ENCODE results near the gene SWI5. TPM values are rescaled to one million over a fixed set of nuclear protein-coding genes. Genes with fewer than 3 reads are reported as not detected.

SWI5 gene
- total RNA-seq, 1 donor from 2014 or later = 30.0 TPM

- Histone ChIP-seq H3K27me3 (ENCODE audit: control insufficient read depth, insufficient read depth, low read length) (no peaks in the 10 kb centered on the region), H3K4me3 (ENCODE audit: low read depth, low read length) (no peak overlapping the region), H3K36me3 (ENCODE audit: control insufficient read depth, insufficient read depth, low read length) (peaks cover 9% of the 10 kb centered on the region)
- FAIRE-seq (no peak), DNase-seq (ENCODE audit: low read depth) (no peak)
- TF ChIP-seq, protein P1, sequence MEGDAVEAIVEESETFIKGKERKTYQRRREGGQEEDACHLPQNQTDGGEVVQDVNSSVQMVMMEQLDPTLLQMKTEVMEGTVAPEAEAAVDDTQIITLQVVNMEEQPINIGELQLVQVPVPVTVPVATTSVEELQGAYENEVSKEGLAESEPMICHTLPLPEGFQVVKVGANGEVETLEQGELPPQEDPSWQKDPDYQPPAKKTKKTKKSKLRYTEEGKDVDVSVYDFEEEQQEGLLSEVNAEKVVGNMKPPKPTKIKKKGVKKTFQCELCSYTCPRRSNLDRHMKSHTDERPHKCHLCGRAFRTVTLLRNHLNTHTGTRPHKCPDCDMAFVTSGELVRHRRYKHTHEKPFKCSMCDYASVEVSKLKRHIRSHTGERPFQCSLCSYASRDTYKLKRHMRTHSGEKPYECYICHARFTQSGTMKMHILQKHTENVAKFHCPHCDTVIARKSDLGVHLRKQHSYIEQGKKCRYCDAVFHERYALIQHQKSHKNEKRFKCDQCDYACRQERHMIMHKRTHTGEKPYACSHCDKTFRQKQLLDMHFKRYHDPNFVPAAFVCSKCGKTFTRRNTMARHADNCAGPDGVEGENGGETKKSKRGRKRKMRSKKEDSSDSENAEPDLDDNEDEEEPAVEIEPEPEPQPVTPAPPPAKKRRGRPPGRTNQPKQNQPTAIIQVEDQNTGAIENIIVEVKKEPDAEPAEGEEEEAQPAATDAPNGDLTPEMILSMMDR (IDR thresholded peaks at IDR 0.05; ENCODE audit: insufficient read depth, low read length, severe bottlenecking) = no peak
Measured at GRCh38 chr9:128333451-128333869, 57.4 kb downstream of the SWI5 start.

- no peak overlapping the region for H3K4me3 ChIP-seq (ENCODE audit: low read depth, low read length)
- peaks cover 9% of the 10 kb centered on the region for H3K36me3 ChIP-seq (ENCODE audit: control insufficient read depth, insufficient read depth, low read length)
- no peaks in the 10 kb centered on the region for H3K27me3 ChIP-seq (ENCODE audit: control insufficient read depth, insufficient read depth, low read length)
- no peak for DNase-seq (ENCODE audit: low read depth)
- TF ChIP-seq, protein P1 (IDR thresholded peaks at IDR 0.05; ENCODE audit: insufficient read depth, low read length, severe bottlenecking) = no peak
- FAIRE-seq = no peak
Measured at GRCh38 chr9:128335161-128335560, 59.1 kb downstream of the SWI5 start.

- TF ChIP-seq, protein P1 (IDR thresholded peaks at IDR 0.05; ENCODE audit: insufficient read depth, low read length, severe bottlenecking) = no peak
- peaks cover 9% of the 10 kb centered on the region for H3K36me3 ChIP-seq (ENCODE audit: control insufficient read depth, insufficient read depth, low read length)
- no peaks in the 10 kb centered on the region for H3K27me3 ChIP-seq (ENCODE audit: control insufficient read depth, insufficient read depth, low read length)
- H3K4me3 ChIP-seq (ENCODE audit: low read depth, low read length) = no peak overlapping the region
- no peak for DNase-seq (ENCODE audit: low read depth)
- FAIRE-seq = no peak
Measured at GRCh38 chr9:128335914-128336313, 59.8 kb downstream of the SWI5 start.

DNA sequence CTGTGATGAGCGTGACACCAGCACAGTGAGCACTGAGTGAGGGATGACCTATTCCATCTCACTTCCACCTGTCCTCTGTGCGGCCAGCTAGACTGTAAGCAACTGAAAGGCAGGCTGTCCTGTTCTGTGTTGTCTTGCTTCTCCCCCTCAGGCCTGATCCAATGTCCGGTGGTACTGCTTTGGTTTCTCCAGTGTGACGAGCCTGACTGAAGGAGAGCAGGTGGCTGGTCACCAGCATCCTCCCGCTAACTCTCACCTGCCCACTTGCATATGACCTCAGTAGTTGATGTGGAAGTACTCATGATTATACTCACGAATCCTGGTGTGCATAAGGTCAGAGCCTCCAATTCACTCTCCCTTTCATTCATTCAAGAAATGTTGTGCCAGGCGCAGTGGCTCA lies 61.9 kb downstream of the SWI5 start:
- no peak for DNase-seq (ENCODE audit: low read depth)
- Histone ChIP-seq H3K4me3 (ENCODE audit: low read depth, low read length) (no peak overlapping the region), H3K36me3 (ENCODE audit: control insufficient read depth, insufficient read depth, low read length) (peaks cover 3% of the 10 kb centered on the region), H3K27me3 (ENCODE audit: control insufficient read depth, insufficient read depth, low read length) (no peaks in the 10 kb centered on the region)
- TF ChIP-seq, protein P1 (IDR thresholded peaks at IDR 0.05; ENCODE audit: insufficient read depth, low read length, severe bottlenecking) = no peak
- no peak for FAIRE-seq

Other genes with a start within 250 kb of the SWI5 start
- 10.3 and 12.4 TPM in 2 replicates for gene NAIF1, start 209.0 kb upstream of the SWI5 start, total RNA-seq
- gene SLC25A25, start 208.0 kb upstream of the SWI5 start, total RNA-seq = 12.6 and 17.2 TPM in 2 replicates
- 130 and 137 TPM in 2 replicates for gene PTGES2, start 148.5 kb upstream of the SWI5 start, total RNA-seq
- gene LCN2, start 126.8 kb upstream of the SWI5 start, total RNA-seq = 48.4 and 110 TPM in 2 replicates
- gene BBLN, start 116.0 kb upstream of the SWI5 start, total RNA-seq = 28.2 and 29.4 TPM in 2 replicates
- gene CIZ1, start 84.7 kb upstream of the SWI5 start, total RNA-seq = 15.0 and 32.0 TPM in 2 replicates
- 0.53 and 0.77 TPM in 2 replicates for gene DNM1, start 72.9 kb upstream of the SWI5 start, total RNA-seq
- gene GOLGA2, start 269 bp upstream of the SWI5 start, total RNA-seq = 54.8 and 70.9 TPM in 2 replicates
- gene TRUB2, start 46.2 kb downstream of the SWI5 start, total RNA-seq = 18.8 and 19.2 TPM in 2 replicates
- gene COQ4, start 46.6 kb downstream of the SWI5 start, total RNA-seq = 24.7 and 28.8 TPM in 2 replicates
- gene SLC27A4, start 64.3 kb downstream of the SWI5 start, total RNA-seq = 19.7 and 34.8 TPM in 2 replicates
- 17.9 and 23.0 TPM in 2 replicates for gene URM1, start 95.1 kb downstream of the SWI5 start, total RNA-seq
- gene CERCAM, start 144.6 kb downstream of the SWI5 start, total RNA-seq = 12.4 and 28.2 TPM in 2 replicates
- 17.6 and 27.1 TPM in 2 replicates for gene ODF2, start 179.7 kb downstream of the SWI5 start, total RNA-seq
- 27.1 and 30.3 TPM in 2 replicates for gene GLE1, start 228.4 kb downstream of the SWI5 start, total RNA-seq

All from bronchial epithelial cell (primary cell).